GM23248 (cell line): ENCODE results near the gene OSTN. TPM values are rescaled to one million over a fixed set of nuclear protein-coding genes. Genes with fewer than 3 reads are reported as not detected.
A peak's percentile ranks its signal among the peaks of the same experiment; 100 is the strongest.

Experiments used
- DNase-seq: peaks from one replicate; pipeline ENCODE4 v3.0.0-alpha.2; 2015
- H2AFZ ChIP-seq: fragments of 200-600 bp; sonication (generic); 2 replicates; pipeline ENCODE4 v1.6.1; 2016; ENCODE audit warnings: antibody characterized with exemption
- H3F3A ChIP-seq: fragments of 200-600 bp; sonication (generic); 2 replicates; pipeline ENCODE4 v1.6.1; 2016; ENCODE audit warnings: mild to moderate bottlenecking, antibody characterized with exemption, mixed run types; ENCODE audit not compliant: insufficient read depth
- H3K27ac ChIP-seq: fragments of 200-600 bp; sonication (generic); 2 replicates; pipeline ENCODE4 v1.5.1; 2016; ENCODE audit warnings: mild to moderate bottlenecking
- H3K27me3 ChIP-seq: fragments of 200-600 bp; sonication (generic); replicated peaks from 2 replicates; pipeline ENCODE4 v1.6.1; 2016; ENCODE audit warnings: mild to moderate bottlenecking; ENCODE audit not compliant: insufficient read depth
- H3K36me3 ChIP-seq: fragments of 200-600 bp; sonication (generic); 2 replicates; pipeline ENCODE4 v1.6.1; 2016; ENCODE audit warnings: low read depth, mild to moderate bottlenecking
- H3K4me1 ChIP-seq: fragments of 200-600 bp; sonication (generic); 2 replicates; pipeline ENCODE4 v1.6.1; 2016; ENCODE audit warnings: mild to moderate bottlenecking; ENCODE audit not compliant: insufficient read depth
- H3K4me2 ChIP-seq: fragments of 200-600 bp; sonication (generic); one replicate; pipeline ENCODE4 v1.6.1; 2016; ENCODE audit warnings: mild to moderate bottlenecking; ENCODE audit not compliant: unreplicated experiment
- H3K4me3 ChIP-seq: fragments of 200-600 bp; sonication (generic); 2 replicates; pipeline ENCODE4 v1.5.1; 2016; ENCODE audit warnings: mild to moderate bottlenecking
- H3K79me2 ChIP-seq: fragments of 200-600 bp; sonication (generic); 2 replicates; pipeline ENCODE4 v1.6.1; 2016; ENCODE audit warnings: mild to moderate bottlenecking; ENCODE audit not compliant: insufficient read depth
- H3K9ac ChIP-seq: fragments of 200-600 bp; sonication (generic); 2 replicates; pipeline ENCODE4 v1.6.1; 2016; ENCODE audit warnings: mild to moderate bottlenecking
- H3K9me2 ChIP-seq: fragments of 200-600 bp; sonication (generic); 2 replicates; pipeline ENCODE4 v1.6.1; 2016; ENCODE audit warnings: mixed run types, mild to moderate bottlenecking, moderate library complexity; ENCODE audit not compliant: insufficient read depth
- H3K9me3 ChIP-seq: fragments of 200-600 bp; sonication (generic); one replicate; pipeline ENCODE4 v1.6.1; 2017; ENCODE audit warnings: low read depth
- H4K20me1 ChIP-seq: fragments of 200-600 bp; sonication (generic); 2 replicates; pipeline ENCODE4 v1.6.0; 2016; ENCODE audit not compliant: insufficient read depth
- EZH2 ChIP-seq: fragments of 200-600 bp; sonication (generic); IDR thresholded peaks from 2 replicates; pipeline ENCODE4 v1.6.1; 2018; ENCODE audit warnings: antibody characterized with exemption, mild to moderate bottlenecking; ENCODE audit not compliant: insufficient read depth, poor library complexity, severe bottlenecking
- EZH2phosphoT487 ChIP-seq: fragments of 200-600 bp; sonication (generic); IDR thresholded peaks from 2 replicates; pipeline ENCODE4 v1.6.1; 2018; ENCODE audit warnings: antibody characterized with exemption, moderate library complexity, mild to moderate bottlenecking, low read depth; ENCODE audit not compliant: insufficient read depth
- WGBS, 2 experiments: methylation state at CpG; one replicate each; pipeline ENCODE4 v1.1.6; 2015 to 2017; ENCODE audit warnings: low lambda C conversion rate in 2 of 2, low coverage in 1 of 2; ENCODE audit errors: missing lambda C conversion rate in 2 of 2; 5-methylcytosine and 5-hydroxymethylcytosine counted together
- in situ Hi-C: fragments of 300-500 bp; cut with MboI; formaldehyde crosslinking; loops from 2 replicates; pipeline ENCODE4 v1.15.0; 2020
- polyA plus RNA-seq: library from polyadenylated mRNA; unstranded; fragments of >200 nt; fragmentation: Nextera tagmentation; extraction: Ambion mirVana; gene quantifications from 2 replicates; pipeline ENCODE4 v1.2.1, GENCODE V29; 2016
- total RNA-seq: library from RNA; depleted of rRNA; stranded (reverse); fragments of >200 nt; shearing (Covaris generic); gene quantifications from 2 replicates; pipeline ENCODE4 v1.2.3, GENCODE V29; 2014

The OSTN gene
- total and polyA plus RNA-seq, 2 experiments from 2014 or later = not detected

DNA sequence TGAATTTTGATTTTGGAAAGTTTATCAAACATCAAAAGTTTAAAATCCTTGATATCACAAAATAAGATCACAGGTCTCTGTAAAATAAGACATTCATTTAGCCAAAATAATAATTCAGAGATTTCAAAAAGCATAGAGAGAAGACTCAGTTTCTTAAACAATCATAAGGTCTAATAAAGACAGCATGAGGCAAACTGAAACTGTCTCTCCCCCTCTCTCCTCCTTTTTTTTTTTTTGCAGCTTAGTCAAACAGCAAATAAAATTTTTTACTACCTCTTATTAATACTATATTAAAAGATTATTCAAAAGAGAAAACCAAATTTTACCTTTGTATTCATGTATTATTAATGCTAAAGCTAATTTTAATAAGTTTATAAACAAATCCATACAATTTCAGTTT, 57.4 kb downstream of the OSTN start:
- no peak overlapping the region for H3K4me3 ChIP-seq
- H3K9ac ChIP-seq = no peak overlapping the region
- no peaks in the 10 kb centered on the region for H3K4me1 ChIP-seq
- H2AFZ ChIP-seq = peak overlapping the region; percentile 22; the same call in 1 of the 2 replicates
- no peak for TF ChIP-seq EZH2
- TF ChIP-seq EZH2phosphoT487 = no peak
- H3K27me3 ChIP-seq = no peaks in the 10 kb centered on the region
- H3K9me3 ChIP-seq = no peaks in the 10 kb centered on the region
- H3K79me2 ChIP-seq = no peaks in the 10 kb centered on the region
- no peak for DNase-seq
- no peaks in the 10 kb centered on the region for H3K9me2 ChIP-seq
- no peaks in the 10 kb centered on the region for H3F3A ChIP-seq
- H3K4me2 ChIP-seq = no peak overlapping the region
- H4K20me1 ChIP-seq = no peaks in the 10 kb centered on the region
- H3K27ac ChIP-seq = no peak overlapping the region
- H3K36me3 ChIP-seq = no peaks in the 10 kb centered on the region
- in situ Hi-C loops = no loop called here

DNA sequence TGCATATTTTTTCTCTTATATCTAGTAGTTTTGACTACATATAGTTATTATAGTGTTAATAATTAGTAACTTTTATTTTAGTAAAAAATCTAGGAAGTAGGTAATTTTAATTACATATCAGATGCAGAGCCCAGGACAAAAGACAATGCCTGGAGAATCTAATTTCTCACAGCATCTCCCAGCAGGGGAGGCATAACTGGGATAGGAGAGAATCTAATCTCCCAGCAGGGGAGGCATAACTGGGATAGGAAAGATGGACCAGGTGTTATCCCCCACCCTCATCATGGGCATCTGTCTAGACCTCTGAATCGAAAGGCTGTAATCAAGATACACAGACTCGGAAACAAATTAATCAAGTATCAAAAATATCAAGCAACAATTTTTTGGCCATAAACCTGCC, 58.2 kb downstream of the OSTN start:
- Histone ChIP-seq H3K4me3 (no peak overlapping the region), H3K9ac (no peak overlapping the region), H3F3A (no peaks in the 10 kb centered on the region), H2AFZ (no peak overlapping the region), H3K27me3 (no peaks in the 10 kb centered on the region), H3K9me3 (no peaks in the 10 kb centered on the region), H3K4me2 (no peak overlapping the region), H4K20me1 (no peaks in the 10 kb centered on the region), H3K4me1 (no peaks in the 10 kb centered on the region), H3K79me2 (no peaks in the 10 kb centered on the region), H3K27ac (no peak overlapping the region), H3K9me2 (no peaks in the 10 kb centered on the region), H3K36me3 (no peaks in the 10 kb centered on the region)
- no peak for TF ChIP-seq EZH2phosphoT487
- DNase-seq = no peak
- in situ Hi-C loops = no loop called here
- 93 to 98% methylated on average over 2 of the region's 2 CpGs for WGBS, 2 experiments

DNA sequence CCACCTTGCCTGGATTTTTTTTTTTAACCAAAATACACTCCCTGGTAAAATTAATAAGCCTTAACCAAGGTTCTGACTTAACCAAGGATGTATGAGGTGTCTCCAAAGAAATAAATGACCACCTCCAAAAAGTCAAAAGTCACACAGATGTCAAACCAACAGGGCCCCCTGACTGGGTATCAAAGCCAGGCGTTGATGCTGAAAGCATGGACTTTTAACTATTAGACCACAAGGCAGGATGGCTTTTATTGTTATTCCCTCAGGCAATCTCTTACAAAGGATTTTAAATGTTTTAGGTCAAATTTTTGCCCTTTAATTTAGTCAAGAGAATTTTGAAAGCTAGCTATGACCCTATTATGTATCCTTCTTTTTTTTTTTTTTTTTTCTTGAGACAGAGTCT, 60.4 kb downstream of the OSTN start:
- Histone ChIP-seq H3K4me1 (no peaks in the 10 kb centered on the region), H3K9me3 (no peaks in the 10 kb centered on the region), H3K27me3 (no peaks in the 10 kb centered on the region), H3K9ac (no peak overlapping the region), H3K36me3 (no peaks in the 10 kb centered on the region), H2AFZ (no peak overlapping the region), H3K27ac (no peak overlapping the region), H3K4me2 (no peak overlapping the region), H3K79me2 (no peaks in the 10 kb centered on the region), H4K20me1 (no peaks in the 10 kb centered on the region), H3F3A (no peaks in the 10 kb centered on the region), H3K9me2 (no peaks in the 10 kb centered on the region), H3K4me3 (no peak overlapping the region)
- no peak for TF ChIP-seq EZH2phosphoT487
- no peak for TF ChIP-seq EZH2
- in situ Hi-C loops = no loop called here
- WGBS, 2 experiments = 40 to 47% methylated on average over 1 of the region's 1 CpG
- no peak for DNase-seq

DNA sequence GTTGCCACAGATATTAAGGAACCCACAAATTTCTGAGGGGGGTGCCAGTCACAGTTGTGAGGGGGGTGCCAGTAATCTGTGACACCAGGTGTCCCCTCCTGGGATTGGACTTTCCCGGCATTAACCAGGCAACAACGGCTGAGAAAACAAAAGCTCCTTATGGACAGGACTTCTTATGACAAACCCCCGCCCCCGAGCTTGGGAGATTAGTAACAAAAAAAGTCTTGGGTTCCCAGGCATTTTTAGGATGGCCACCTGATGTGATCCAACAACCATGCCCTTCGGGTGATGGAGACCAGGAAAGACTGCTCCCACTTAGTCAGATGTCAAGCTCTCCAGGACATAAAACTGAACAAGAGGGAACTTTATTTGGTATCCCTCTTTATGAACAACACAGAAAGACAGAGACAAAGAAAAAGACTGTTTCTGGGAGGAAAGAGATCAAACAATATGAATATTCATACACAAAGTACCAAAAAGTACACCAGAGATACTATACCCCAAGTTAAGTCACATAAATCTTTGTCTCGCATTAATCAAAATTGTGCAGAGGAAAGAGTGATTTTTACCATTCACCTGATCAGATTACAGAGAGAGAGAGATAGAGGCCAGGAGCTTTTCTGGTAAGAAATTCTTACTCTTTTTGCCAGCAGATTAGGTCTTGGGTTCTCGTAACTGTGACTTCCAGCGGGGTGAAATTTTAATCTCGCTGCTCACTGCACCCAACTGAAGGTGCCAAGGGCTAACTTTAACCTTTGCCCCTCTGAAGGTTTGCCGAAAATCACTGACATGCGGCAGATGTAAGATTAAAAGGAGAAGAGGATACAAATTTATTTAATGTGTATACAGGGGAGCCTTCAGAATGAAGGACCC, 61.6 kb downstream of the OSTN start:
- Histone ChIP-seq H2AFZ (no peak overlapping the region), H3K27ac (no peak overlapping the region), H3K9me3 (no peaks in the 10 kb centered on the region), H3K4me3 (no peak overlapping the region), H3F3A (no peaks in the 10 kb centered on the region), H3K9me2 (no peaks in the 10 kb centered on the region), H3K36me3 (no peaks in the 10 kb centered on the region), H3K9ac (no peak overlapping the region), H3K79me2 (no peaks in the 10 kb centered on the region), H4K20me1 (no peaks in the 10 kb centered on the region), H3K27me3 (no peaks in the 10 kb centered on the region), H3K4me1 (no peaks in the 10 kb centered on the region), H3K4me2 (no peak overlapping the region)
- in situ Hi-C loops = no loop called here
- no peak for DNase-seq
- TF ChIP-seq EZH2 = no peak
- no peak for TF ChIP-seq EZH2phosphoT487
- WGBS, 2 experiments = 83 to 85% methylated on average over 11 of the region's 11 CpGs

DNA sequence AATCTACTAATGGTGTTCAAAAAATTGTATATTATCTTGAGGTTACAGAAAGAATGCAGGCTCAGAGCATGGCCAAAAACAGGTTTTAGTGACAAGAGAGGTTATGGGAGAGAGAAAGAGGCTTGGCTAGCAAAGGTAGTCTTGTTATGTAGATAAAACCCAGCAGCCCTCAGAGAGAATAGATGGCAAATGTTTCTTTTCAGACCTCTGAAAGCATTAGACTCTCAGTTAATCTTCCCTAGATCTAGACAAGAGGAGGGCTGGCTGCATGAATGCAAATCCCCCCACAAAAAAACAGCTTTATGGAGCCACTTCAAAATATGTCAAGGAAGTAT, 62.2 kb downstream of the OSTN start:
- in situ Hi-C loops = no loop called here

More for the DNA sequence above, 62.2 kb downstream of the OSTN start:
- Histone ChIP-seq H3K4me3 (no peak overlapping the region), H3K4me2 (no peak overlapping the region), H3K79me2 (no peaks in the 10 kb centered on the region), H3K36me3 (no peaks in the 10 kb centered on the region), H3K27ac (no peak overlapping the region), H3K9me2 (no peaks in the 10 kb centered on the region), H4K20me1 (no peaks in the 10 kb centered on the region), H3K9ac (no peak overlapping the region), H2AFZ (no peak overlapping the region), H3F3A (no peaks in the 10 kb centered on the region), H3K9me3 (no peaks in the 10 kb centered on the region), H3K4me1 (no peaks in the 10 kb centered on the region), H3K27me3 (no peaks in the 10 kb centered on the region)
- TF ChIP-seq EZH2phosphoT487 (no peak), EZH2 (no peak)
- DNase-seq = no peak
